Measurements from ENCODE around the gene AK5. TPM values are rescaled to one million over a fixed set of nuclear protein-coding genes. Genes with fewer than 3 reads are reported as not detected.

The AK5 gene
- total and polyA plus RNA-seq, 8 donors, result 0.11 to 0.87 (median 0.28) TPM; not detected in 1

DNA sequence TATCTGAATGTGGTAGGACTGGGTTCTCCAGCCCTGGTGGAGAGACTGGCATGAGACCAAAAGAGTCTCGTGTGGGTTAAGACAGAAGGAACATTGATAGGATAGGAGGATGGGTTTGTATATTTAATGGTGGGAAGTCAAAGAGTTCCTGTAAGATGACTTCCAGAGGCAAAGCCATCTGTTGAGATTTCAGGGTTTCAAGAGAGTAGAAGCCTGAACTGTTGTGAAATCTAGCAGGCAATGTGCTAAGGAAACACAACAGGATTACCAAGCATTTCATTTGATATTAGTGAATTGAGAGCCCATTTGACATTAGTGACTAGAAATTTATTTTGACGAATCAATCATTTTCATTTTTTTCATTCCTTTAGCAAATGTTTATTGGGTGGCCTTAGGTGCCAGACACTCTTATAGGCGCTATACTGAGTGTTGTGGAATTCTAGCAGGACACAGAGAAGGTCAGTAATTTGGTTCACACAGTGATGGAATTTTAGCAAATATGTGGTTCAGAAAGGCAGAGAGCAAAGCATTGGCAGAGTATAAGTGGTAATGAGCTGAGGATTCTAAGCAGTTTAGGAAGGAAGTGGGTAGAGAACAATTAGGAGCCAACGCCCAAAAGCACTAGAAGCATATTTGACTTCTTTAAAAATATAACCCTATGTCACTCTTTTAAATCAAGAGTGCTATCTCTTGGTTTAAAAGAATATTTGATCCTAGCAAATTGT lies 149.3 kb downstream of the AK5 start:
- 57 to 73% methylated on average over 4 of the region's 4 CpGs for WGBS, 2 donors
- no peak for ATAC-seq
- no peak for FAIRE-seq

DNA sequence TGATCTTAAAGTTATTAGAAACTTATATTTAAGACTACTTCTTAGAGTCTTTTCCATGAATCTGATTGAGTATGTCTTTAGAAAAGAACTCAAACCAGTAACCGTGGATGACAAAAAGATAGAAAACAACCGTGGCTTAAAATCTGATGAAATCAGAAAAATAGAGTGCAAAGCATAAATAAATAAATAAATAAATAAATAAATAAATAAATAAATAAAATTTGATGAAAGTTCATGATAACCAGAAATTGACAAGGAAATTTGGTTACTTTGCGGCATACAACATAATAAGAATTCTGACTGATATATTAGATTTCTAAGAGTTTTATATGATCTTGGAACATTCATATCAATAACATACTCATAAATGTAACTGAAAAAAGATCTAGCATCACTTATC lies 152.1 kb downstream of the AK5 start:
- H3K9me3 ChIP-seq, result no peaks in the 10 kb centered on the region
- FAIRE-seq (no peak), ATAC-seq (no peak), DNase-seq (no peak)
- H3K4me1 ChIP-seq, result peaks cover 0 to 3% (median 0%) of the 10 kb centered on the region in 3 donors
- no peaks in the 10 kb centered on the region for H3K36me3 ChIP-seq
- 87 to 92% methylated on average over 3 of the region's 3 CpGs for WGBS, 2 donors
- H3K27ac ChIP-seq, result no peak overlapping the region
- intact Hi-C loops (cut with DNase I), result no loop called here
- H3K27me3 ChIP-seq, result no peaks in the 10 kb centered on the region
- TF ChIP-seq, protein P1, sequence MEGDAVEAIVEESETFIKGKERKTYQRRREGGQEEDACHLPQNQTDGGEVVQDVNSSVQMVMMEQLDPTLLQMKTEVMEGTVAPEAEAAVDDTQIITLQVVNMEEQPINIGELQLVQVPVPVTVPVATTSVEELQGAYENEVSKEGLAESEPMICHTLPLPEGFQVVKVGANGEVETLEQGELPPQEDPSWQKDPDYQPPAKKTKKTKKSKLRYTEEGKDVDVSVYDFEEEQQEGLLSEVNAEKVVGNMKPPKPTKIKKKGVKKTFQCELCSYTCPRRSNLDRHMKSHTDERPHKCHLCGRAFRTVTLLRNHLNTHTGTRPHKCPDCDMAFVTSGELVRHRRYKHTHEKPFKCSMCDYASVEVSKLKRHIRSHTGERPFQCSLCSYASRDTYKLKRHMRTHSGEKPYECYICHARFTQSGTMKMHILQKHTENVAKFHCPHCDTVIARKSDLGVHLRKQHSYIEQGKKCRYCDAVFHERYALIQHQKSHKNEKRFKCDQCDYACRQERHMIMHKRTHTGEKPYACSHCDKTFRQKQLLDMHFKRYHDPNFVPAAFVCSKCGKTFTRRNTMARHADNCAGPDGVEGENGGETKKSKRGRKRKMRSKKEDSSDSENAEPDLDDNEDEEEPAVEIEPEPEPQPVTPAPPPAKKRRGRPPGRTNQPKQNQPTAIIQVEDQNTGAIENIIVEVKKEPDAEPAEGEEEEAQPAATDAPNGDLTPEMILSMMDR (IDR thresholded peaks at IDR 0.05), result no peak
- H3K4me3 ChIP-seq, result no peak overlapping the region

More for the DNA sequence above, 149.3 kb downstream of the AK5 start:
- Histone ChIP-seq H3K4me3 (no peak overlapping the region), H3K9me3 (no peaks in the 10 kb centered on the region), H3K27me3 (no peaks in the 10 kb centered on the region), H3K27ac (no peak overlapping the region), H3K36me3 (no peaks in the 10 kb centered on the region), H3K4me1 (no peaks in the 10 kb centered on the region)
- no peak for DNase-seq
- intact Hi-C loops (cut with DNase I), result no loop called here
- TF ChIP-seq, protein P1 (IDR thresholded peaks at IDR 0.05), result no peak

DNA sequence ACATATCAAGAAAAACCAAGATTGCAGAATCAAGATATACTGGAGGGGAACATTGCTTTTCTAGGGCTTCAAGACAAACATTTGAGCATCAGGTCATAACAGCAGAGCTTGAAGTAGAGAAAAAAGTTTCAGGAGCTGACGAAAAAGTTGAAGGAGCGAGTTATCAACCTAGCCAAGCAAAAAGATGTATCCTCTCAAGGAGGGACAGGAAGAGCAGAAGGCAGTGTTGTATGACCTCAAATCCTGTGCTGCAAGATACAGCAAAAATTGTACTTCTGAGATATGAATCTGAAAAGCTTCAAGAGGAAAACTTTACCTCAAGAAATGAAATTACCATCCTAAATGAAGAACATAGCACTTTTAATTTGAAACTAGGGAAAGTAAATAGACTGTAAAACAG lies 153.1 kb downstream of the AK5 start:
- TF ChIP-seq, protein P1 (IDR thresholded peaks at IDR 0.05), result no peak
- DNase-seq, result no peak
- WGBS, 2 donors, result 64 to 72% methylated on average over 2 of the region's 2 CpGs
- no peak for FAIRE-seq
- intact Hi-C loops (cut with DNase I), result no loop called here
- no peak overlapping the region for H3K4me3 ChIP-seq
- H3K36me3 ChIP-seq, result no peaks in the 10 kb centered on the region
- ATAC-seq, result no peak
- H3K4me1 ChIP-seq, result peaks cover 0 to 3% (median 0%) of the 10 kb centered on the region in 3 donors
- H3K27me3 ChIP-seq, result no peaks in the 10 kb centered on the region
- H3K27ac ChIP-seq, result no peak overlapping the region
- no peaks in the 10 kb centered on the region for H3K9me3 ChIP-seq

DNA sequence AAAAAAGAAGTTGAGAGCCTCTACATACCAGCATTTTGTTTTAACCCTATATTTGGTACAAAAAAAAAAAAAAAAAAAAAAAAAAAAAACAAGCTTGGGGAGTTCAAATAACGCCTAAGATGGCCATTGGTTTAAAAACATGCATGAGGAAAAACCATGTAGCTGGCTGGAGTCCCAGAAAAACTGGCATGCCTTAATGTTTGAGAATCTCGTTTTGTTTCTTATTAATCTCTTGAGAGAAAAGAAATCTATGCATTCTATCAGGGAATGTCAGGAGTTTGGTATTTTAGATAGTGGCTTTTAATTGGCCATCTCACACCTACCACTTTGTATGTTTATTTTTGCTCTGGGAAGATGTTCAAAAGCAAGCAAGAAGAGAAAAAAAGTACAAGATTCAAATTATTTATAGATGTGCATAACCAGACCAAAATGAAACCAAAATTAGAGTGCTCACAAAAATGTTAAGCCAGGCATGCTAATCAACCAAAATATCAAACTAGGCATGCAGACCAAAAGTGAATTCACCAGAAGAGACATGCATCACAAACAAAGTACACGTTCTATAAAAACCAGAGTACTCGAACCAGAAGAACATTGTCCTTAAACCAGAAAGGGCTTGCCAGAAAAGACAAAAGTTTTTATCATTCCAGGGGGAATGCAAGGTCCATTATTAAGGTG lies 156.6 kb downstream of the AK5 start:
- TF ChIP-seq, protein P1 (IDR thresholded peaks at IDR 0.05), result no peak
- FAIRE-seq, result no peak
- Histone ChIP-seq H3K36me3 (no peaks in the 10 kb centered on the region), H3K27ac (no peak overlapping the region), H3K4me1 (peaks cover 0 to 3% (median 0%) of the 10 kb centered on the region in 3 donors), H3K4me3 (no peak overlapping the region), H3K9me3 (no peaks in the 10 kb centered on the region), H3K27me3 (no peaks in the 10 kb centered on the region)
- no peak for ATAC-seq
- WGBS, 2 donors, result 21 to 35% methylated on average over 4 of the region's 4 CpGs
- intact Hi-C loops (cut with DNase I), result no loop called here
- DNase-seq, result no peak

Data from pancreas (tissue), 10 donors.